ENCODE measurements around the gene CCDC148.
"Not testable (repeated sequence)": the region's sequence is repeated elsewhere in the genome, so short reads cannot be mapped to it uniquely, and the experiment has no call there.

The CCDC148 gene

DNA sequence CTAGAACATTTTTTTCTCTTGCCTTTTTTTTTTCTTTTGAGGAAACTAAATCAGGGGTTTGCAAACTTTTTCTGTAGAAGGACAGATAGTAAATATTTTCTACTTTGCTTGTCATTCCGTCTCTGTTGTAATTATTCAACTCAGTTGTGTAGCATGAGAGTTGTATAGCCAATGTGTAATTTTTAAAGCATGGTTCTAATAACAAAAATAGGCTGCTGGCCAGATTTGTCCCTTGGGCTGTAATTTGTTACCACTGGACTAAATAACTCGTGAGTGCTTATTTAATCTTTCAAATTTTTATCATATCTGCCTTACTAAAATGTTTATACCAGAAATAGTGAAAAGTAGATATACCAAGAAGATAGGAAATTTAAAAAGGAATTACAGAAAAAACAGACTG is 43.0 kb downstream of the CCDC148 start:
- no peak for DNase-seq

DNA sequence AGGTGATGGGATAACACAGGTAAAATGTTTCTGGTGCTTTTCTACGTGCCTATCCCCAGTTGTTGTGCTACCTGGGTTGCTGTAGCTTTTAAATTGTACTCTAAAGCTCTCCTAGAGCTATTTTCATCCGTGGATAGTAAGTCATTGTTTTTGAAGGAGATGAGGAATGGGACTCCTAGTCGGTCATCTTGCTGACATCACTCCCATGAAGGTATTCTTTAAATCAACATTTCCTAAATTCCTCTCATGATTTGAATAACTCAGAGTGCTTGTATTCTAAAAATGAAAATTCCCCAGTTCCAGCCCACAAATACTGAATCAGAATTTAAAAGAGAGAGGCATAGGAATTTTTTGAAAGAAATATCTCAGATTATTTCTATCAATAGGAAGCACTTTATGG is 44.3 kb downstream of the CCDC148 start:
- DNase-seq, result no peak

GRCh38 chr2:158411748-158412147 is 44.8 kb downstream of the CCDC148 start:
- DNase-seq, result no peak

- no peak for DNase-seq
These were observed 46.4 kb downstream of the CCDC148 start for GRCh38 chr2:158410132-158410531.

GRCh38 chr2:158407031-158407430 is 49.5 kb downstream of the CCDC148 start:
- DNase-seq, result no peak

DNA sequence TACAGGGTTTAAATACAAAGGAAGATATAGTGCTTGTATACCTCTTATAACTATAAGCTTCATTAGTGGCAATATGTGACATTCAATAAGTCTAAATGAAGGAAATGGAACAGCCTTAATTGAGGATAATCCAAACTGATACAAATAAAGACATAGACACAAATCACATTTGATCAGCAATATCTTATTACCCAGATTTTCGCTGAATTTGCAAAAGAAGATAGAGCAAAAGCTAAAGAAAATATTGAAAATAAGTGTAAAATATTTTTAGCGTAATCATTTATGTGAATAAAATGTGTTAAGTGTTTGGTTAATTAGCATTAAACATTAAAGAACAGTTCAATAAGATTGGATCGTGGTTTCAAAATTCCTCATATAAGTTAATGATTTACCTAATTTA is 51.2 kb downstream of the CCDC148 start:
- no peak for DNase-seq

DNA sequence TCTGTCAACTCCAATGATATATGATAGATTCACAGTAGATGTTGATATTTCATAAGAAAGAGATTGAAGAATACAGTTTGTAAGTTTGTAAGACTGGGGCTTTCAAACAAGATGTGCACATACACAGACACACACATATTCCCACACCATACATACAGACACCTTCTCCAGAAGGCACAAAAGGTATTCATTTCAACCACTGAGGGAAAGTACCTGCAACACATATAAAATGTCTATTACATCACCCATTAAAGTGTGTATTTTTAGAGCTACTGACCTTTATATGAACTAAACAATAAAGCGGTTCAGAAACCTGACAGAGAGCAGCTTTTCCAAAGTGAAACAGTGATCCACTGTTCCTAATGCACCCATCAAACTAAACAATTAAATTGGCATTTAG is 53.3 kb downstream of the CCDC148 start:
- DNase-seq, result no peak

DNA sequence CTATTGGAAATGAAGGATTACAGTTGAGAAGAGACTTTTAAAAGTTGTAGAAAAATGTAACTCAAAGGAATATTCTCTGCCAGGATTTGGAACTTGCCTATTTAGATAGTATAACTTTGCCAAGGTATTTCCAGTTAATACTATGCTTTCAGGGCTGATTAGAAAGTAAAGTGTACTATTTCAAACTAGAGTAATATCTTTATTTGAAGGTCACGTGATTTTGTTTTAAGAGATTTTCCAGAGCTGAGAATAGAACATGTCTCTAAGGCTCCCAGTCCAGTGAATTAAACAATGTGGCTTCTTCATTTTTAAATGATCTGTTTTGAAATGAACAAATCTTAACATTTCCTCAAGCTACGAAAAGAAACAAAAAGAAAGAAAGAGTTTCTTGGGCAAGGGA is 53.9 kb downstream of the CCDC148 start:
- DNase-seq, result no peak

DNA sequence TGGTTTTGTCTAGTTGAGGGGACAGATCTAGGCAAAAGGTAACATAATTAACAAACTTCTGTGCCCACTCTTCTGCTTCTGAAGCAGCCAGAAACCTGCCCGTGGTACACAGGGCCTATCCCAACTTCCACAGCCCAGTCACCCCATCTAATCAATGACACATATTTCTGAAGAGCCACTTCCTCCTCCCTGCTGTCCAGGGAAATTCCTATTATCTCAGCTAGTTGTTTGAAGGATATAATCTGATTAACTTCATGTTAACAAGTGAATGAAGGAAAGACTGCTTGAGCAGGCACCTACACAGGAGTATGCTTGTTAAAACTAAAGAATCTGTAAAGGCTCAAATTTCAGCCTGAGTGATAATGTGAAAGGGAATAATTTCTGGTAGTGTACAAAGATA is 61.4 kb downstream of the CCDC148 start:
- no peak for DNase-seq

DNA sequence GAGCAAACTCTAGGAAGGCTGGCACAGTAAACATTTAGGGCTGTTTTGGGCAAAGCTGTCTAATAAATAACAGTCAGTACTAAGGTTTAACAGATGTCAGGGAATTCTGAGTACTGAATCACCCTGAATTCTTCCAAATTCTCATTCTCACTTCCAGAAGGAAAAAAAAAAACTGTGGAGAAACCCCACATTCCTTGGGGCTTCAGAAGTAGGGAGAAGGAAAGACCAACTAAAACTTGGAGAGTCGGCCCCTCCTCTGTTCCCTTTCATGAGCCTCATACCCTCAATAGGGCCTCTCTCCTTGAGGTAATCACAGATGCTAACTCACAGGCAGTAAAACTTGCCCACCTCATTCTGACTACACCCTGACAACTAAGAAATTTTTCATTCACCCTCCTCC is 62.1 kb downstream of the CCDC148 start:
- DNase-seq, result no peak

GRCh38 chr2:158393886-158394285 is 62.7 kb downstream of the CCDC148 start:
- no peak for DNase-seq

DNA sequence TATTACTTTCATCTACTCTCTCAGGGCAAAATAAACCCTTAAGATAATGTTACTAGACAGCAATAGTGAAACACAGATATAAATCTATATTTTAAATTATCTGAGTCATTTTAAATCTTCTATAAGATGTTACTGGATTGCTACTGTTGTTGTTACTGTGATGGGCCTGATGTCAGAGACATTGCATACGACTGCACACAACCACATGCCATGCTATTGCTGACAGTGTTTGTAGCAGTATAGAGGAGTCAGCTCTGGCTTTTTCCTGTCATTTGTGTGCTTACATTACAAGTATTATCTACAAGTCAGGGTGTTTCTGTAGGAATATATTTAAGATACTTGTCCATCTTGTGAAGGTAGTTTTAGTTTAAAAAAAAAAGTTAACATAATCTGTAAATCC is 63.9 kb downstream of the CCDC148 start:
- DNase-seq, result no peak

- DNase-seq, result no peak
These were observed 64.7 kb downstream of the CCDC148 start for GRCh38 chr2:158391876-158392275.

DNA sequence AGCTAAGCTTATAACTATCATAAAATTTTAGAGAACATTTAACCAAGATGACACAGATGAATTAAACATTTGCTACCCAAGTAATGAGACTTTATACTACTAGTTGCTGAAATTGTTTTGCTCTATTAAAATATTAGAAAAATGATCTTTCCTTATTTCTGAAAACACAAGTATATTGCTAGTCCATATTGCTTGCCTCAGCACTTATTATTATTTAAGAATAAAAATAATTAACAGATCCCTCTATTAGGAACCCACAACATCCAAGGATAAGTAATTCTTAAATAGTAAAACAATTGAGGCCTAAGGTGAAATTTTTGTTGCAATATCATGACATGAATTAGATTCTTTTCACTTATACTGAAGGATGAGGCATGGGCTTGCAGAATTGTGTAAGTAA is 65.2 kb downstream of the CCDC148 start:
- no peak for DNase-seq

GRCh38 chr2:158388159-158388558 is 68.4 kb downstream of the CCDC148 start:
- DNase-seq, result no peak

DNA sequence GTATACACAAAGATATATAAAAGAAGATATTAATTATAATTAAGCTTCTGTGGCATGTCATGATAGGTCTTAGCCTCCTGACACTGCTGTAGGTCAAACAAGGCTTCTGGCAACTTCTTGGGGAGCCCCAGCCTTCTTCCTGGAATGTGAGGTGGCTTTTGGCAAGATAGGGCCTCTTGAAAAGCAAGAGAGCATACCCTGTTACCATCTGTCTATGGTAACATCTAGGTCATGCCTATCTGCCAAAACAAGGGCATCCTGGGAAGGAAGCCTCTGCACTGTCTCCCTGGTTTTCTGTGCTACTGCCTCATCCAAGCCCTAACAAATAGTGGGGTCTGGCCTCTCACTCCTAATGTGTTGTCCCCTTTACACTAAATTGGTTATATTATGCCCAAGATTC is 70.9 kb downstream of the CCDC148 start:
- no peak for DNase-seq

- DNase-seq, result no peak
These were observed 74.6 kb downstream of the CCDC148 start for GRCh38 chr2:158381978-158382377.

GRCh38 chr2:158381205-158381604 is 75.3 kb downstream of the CCDC148 start:
- DNase-seq, result no peak

DNA sequence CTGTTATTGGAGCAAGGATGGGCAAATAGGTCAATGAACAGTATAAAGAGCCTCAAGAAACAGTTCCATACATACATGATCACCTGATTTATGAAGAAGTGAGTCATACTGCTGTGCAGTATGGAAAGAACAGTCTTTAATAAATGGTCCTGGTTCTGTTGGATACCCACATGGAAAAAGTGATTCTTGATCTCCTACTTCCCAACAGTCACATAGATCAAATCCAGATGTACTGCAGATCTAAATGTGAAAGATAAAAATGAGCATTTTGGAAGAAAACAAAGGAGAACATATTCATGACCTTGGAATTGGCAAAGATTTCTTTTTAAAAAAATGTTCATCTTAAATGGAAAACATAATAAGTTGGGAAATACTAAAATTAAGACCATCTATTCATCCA is 75.8 kb downstream of the CCDC148 start:
- DNase-seq, result no peak

DNA sequence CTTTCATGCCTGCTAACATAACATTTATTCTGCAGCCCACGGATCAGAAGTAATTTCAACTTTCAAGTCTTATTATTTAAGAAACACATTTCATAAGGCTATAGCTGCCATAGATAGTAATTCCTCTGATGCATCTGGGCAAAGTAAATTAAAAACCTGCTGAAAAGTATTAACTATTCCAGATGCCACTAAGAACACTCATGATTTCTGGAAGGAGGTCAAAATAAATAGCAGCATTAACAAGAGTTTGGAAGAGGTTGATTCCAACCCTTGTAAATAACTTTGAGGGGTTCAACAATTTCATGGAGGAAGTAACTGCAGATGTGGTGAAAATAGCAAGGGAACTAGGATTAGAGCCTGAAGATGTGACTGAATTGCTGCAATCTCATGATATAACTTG is 77.6 kb downstream of the CCDC148 start:
- no peak for DNase-seq

GRCh38 chr2:158366342-158366741 is 90.2 kb downstream of the CCDC148 start:
- no peak for DNase-seq

DNA sequence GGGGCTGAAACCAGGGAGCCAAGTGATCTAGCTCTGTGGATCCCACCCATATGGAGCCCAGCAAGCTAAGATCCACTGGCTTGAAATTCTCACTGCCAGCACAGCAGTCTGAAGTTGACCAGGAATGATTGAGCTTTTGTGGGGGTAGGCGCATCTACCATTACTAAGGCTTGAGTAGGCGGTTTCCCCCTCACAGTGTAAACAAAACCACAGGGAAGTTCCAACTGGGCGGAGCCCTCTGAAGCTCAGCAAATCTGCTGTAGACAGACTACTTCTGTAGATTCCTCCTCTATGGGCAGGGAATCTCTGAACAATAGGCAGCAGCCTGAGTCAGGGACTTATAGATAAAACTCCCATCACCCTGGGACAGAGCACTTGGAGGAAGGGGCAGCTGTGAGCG is 96.7 kb downstream of the CCDC148 start:
- DNase-seq, result no peak

DNA sequence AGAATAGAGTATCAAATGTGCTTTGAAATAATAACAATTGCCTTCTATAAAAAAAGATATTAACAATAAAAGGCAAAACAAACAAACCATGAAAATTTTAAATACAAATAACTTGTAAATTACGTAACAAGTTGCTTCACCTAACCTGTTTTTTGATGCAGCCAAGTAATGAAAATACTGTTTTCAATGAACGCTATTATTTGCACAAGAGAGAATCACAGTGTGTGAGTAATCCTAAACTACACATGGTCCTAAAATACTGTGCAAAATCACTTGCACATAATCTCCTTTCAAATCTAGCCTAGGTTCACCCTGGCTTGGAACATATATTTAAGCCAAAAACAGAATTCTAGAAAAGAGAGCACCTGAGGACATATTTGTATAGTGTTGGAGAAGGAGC is 98.9 kb downstream of the CCDC148 start:
- DNase-seq, result no peak

DNA sequence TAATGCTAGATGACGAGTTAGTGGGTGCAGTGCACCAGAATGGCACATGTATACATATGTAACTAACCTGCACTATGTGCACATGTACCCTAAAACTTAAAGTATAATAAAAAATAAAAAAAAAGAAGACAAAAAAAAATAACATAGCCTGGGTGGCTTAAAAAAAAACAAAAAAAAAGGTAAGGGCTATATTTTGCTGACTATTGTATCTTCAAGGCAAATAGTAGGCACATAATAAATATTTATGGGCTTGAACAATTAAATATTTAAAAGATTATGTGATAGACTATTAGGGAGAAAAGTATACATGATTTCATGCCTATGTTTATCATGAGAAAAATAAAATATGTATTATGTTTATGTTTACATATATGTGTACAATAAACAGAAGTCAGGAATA is 99.4 kb downstream of the CCDC148 start:
- DNase-seq, result no peak

GRCh38 chr2:158351466-158351816 is 105.1 kb downstream of the CCDC148 start:
- DNase-seq, result not testable (repeated sequence)

DNA sequence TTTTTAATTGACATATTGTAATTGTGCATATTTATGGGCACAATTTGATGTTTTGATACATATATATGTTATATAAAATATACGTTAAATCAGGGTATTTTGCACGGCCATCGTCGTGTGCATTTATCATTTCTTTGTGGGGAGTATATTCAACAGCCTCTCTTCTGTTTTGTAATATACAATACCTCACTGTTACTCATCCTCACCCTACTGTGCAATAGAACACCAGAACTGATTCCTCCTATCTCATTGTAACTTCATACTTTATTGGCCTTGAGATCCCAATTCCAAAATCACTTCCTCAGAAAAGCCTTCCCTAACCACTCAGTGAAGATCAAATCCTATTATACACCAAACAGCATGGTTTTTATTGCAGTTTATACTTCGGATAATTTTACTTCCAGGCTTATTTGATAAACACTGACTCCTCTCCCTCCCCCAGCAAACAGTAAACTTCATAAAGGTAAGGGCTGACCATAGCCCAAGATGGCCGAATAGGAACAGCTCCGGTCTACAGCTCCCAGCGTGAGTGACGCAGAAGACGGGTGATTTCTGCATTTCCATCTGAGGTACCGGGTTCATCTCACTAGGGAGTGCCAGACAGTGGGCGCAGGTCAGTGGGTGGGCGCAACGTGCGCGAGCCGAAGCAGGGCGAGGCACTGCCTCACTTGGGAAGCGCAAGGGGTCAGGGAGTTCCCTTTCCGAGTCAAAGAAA is 105.6 kb downstream of the CCDC148 start:
- DNase-seq, result not testable (repeated sequence)
